ENCODE results near the gene NUDT14. TPM values are rescaled to one million over a fixed set of nuclear protein-coding genes. Genes with fewer than 3 reads are reported as not detected.

The NUDT14 gene
- total and polyA plus RNA-seq, 2 of the 8 experiments (the other 6 are each of a cell fraction or from before 2014, with no cell fraction given) = 25.5 to 33.3 TPM

GRCh38 chr14:105215602-105216001 is 34.5 kb upstream of the NUDT14 start:
- Histone ChIP-seq H3K23ac (ENCODE audit: insufficient read length) (no peak overlapping the region), H3K4me1 (replicated peaks in 1 of 4; ENCODE audit: control insufficient read depth in 3 of 4, insufficient read depth in 4 of 4, low read length in 3 of 4) (no peaks in the 10 kb centered on the region), H3K27me3 (replicated peaks in 1 of 4; ENCODE audit: control insufficient read depth in 3 of 4, extremely low read depth in 1 of 4, insufficient read depth in 3 of 4, low read length in 3 of 4) (no peaks in the 10 kb centered on the region; a peak in 1 of 7 replicates), H4K20me1 (replicated peaks in 1 of 2; ENCODE audit: control insufficient read depth in 1 of 2, insufficient read depth in 2 of 2, low read length in 2 of 2) (peaks cover 0 to 17% of the 10 kb centered on the region in 2 experiments), H3K14ac (ENCODE audit: insufficient read length) (peak overlapping the region; percentile 88), H2BK15ac (ENCODE audit: low read length) (no peak overlapping the region), H3K9ac (replicated peaks in 1 of 4; ENCODE audit: extremely low read depth in 1 of 4, low read depth in 3 of 4, low read length in 3 of 4) (no peak overlapping the region), H3K79me1 (ENCODE audit: low read depth, low read length) (peaks cover 4% of the 10 kb centered on the region; the same call in 1 of the 2 replicates), H2BK12ac (ENCODE audit: low read depth, low read length) (peak overlapping the region; percentile 2; the same call in 1 of the 2 replicates), H3K56ac (replicated peaks; ENCODE audit: insufficient read length, low read depth, low read length) (no peak overlapping the region), H3K9me3 (ENCODE audit: insufficient read depth in 2 of 2, low read depth in 1 of 2, low read length in 1 of 2) (no peaks in the 10 kb centered on the region), H2BK120ac (replicated peaks; ENCODE audit: low read depth, low read length) (no peak overlapping the region), H4K8ac (ENCODE audit: extremely low read depth, insufficient read depth, low read length) (no peak overlapping the region), H3K18ac (ENCODE audit: extremely low read depth, low read length) (no peak overlapping the region), H4K5ac (ENCODE audit: insufficient read length, low read depth, low read length) (no peak overlapping the region), H3K27ac (ENCODE audit: low read depth, low read length) (no peak overlapping the region), H3K4me2 (ENCODE audit: insufficient read depth in 1 of 2, low read depth in 2 of 2, low read length in 2 of 2) (no peak overlapping the region), H2BK5ac (ENCODE audit: low read depth, low read length) (peak overlapping the region; percentile 14), H3K4me3 (ENCODE audit: extremely low read depth in 1 of 4, insufficient read depth in 2 of 4, low read depth in 3 of 4, low read length in 4 of 4) (no peak overlapping the region), H3K23me2 (ENCODE audit: low read depth, low read length) (peaks cover 3% of the 10 kb centered on the region; the same call in 1 of the 2 replicates), H2BK20ac (ENCODE audit: low read length) (no peak overlapping the region), H4K91ac (replicated peaks; ENCODE audit: insufficient read length, low read length) (no peak overlapping the region), H2AFZ (ENCODE audit: low read length) (no peak overlapping the region), H3K79me2 (ENCODE audit: control insufficient read depth in 1 of 2, insufficient read depth in 2 of 2, low read length in 2 of 2) (no peaks in the 10 kb centered on the region), H2AK5ac (ENCODE audit: low read depth, low read length) (no peak overlapping the region), H3K4ac (replicated peaks; ENCODE audit: insufficient read length, low read depth, low read length) (peak overlapping the region; percentile 85), H3K36me3 (ENCODE audit: control insufficient read depth in 2 of 4, insufficient read depth in 4 of 4, low read length in 3 of 4) (no peaks in the 10 kb centered on the region; a peak in 1 of 8 replicates)
- no peak for FAIRE-seq
- WGBS, 2 experiments (ENCODE audit: extremely low coverage in 1 of 2, insufficient coverage in 1 of 2, insufficient read length in 1 of 2, insufficient replicate concordance in 2 of 2, low coverage in 1 of 2, low lambda C conversion rate in 2 of 2, missing lambda C conversion rate in 1 of 2) = 51% methylated on average over 3 of the region's 3 CpGs; no CpG with 5 or more reads in 1 of the 2 experiments
- CTCF ChIA-PET (ENCODE audit: partially characterized antibody) = no interaction called here
- DNase-seq (ENCODE audit: low read depth in 1 of 2, low spot score in 2 of 2) = no peak
- POLR2A ChIA-PET (ENCODE audit: partially characterized antibody) = no interaction called here
- TF ChIP-seq HDAC2 (IDR thresholded peaks at IDR 0.05; ENCODE audit: borderline replicate concordance in 1 of 2, low read depth in 2 of 2, low read length in 2 of 2) (no peak), ATF2 (IDR thresholded peaks at IDR 0.05; ENCODE audit: low read length) (no peak), CBX5 (IDR thresholded peaks at IDR 0.05; ENCODE audit: low read depth, low read length) (no peak), JUN (IDR thresholded peaks at IDR 0.05; ENCODE audit: low read depth, low read length) (no peak), NANOG (IDR thresholded peaks at IDR 0.05; ENCODE audit: insufficient read depth, low read depth, low read length, poor library complexity, severe bottlenecking) (no peak), GTF2F1 (IDR thresholded peaks at IDR 0.05; ENCODE audit: borderline replicate concordance, low read depth, low read length) (no peak), KDM1A (IDR thresholded peaks at IDR 0.05; ENCODE audit: borderline replicate concordance, low read length) (no peak), EGR1 (IDR thresholded peaks at IDR 0.05; ENCODE audit: borderline replicate concordance, low read depth, low read length) (no peak), TEAD4 (IDR thresholded peaks at IDR 0.05; ENCODE audit: low read depth, low read length) (no peak), CTBP2 (IDR thresholded peaks at IDR 0.05; ENCODE audit: borderline replicate concordance, insufficient read depth, insufficient read length, low read length) (no peak)
- TF ChIP-seq, protein P1, sequence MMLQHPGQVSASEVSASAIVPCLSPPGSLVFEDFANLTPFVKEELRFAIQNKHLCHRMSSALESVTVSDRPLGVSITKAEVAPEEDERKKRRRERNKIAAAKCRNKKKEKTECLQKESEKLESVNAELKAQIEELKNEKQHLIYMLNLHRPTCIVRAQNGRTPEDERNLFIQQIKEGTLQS (IDR thresholded peaks at IDR 0.05; ENCODE audit: insufficient read depth, low read depth, low read length) = no peak
